HFF-Myc (cell line): ENCODE measurements around the gene HAGHL.

Experiments
- DNase-seq: peaks from one replicate; pipeline ENCODE4 v3.0.0-alpha.2; 2011; ENCODE audit warnings: low read depth; ENCODE audit errors: extremely low read depth
- H3K4me3 ChIP-seq: replicated peaks from 2 replicates; pipeline ENCODE4 v1.5.1; 2011; ENCODE audit warnings: low read depth, mild to moderate bottlenecking, control low read depth, low read length
- TF ChIP-seq, protein P1 (sequence below): IDR thresholded peaks from 2 replicates; pipeline ENCODE4 v1.5.1; 2012; ENCODE audit warnings: mild to moderate bottlenecking, low read depth, low read length, control low read depth; ENCODE audit errors: missing control alignments

The HAGHL gene

DNA sequence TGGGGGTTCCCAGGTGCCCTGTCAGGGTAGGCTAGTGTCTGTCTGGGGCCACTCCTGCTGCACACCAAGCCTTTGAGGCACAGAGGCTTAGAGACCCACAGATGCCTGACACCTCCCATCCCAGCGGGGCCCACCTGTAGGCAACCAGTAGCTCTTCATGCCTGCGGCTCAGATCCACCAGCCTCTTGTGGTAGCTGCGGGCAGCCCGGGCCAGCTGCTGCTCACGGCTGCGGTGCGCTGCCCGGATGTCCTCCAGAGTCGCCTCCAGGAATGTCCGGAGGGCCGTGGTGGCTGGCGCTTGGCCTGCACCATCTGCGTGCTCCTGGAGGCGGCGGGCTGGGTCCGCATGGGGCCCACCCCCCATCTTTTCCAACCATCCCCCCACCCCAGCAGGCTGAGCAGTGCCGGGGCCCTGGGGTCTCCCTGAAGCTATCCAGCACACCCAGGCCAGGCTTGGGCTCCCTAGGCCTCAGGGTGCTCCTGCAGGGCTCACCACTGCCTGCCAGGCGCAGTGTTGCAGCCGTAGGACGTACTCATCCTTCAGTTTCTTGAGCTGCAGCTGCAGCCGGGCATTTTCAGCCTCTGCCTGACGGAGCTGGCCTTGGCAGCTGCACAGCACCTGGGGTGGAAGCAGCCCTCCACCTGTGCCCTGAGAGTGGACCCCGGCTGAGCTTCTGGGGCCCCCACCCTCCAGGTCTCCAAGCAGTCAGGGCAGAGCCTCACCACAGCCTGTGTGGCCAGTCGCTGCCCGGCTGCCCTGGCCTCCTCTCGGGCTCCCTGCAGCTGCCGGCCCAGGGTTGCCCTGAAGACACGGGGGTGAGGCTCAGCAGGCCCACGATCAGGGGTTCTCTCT lies 2.5 kb upstream of the HAGHL start:
- TF ChIP-seq, protein P1, sequence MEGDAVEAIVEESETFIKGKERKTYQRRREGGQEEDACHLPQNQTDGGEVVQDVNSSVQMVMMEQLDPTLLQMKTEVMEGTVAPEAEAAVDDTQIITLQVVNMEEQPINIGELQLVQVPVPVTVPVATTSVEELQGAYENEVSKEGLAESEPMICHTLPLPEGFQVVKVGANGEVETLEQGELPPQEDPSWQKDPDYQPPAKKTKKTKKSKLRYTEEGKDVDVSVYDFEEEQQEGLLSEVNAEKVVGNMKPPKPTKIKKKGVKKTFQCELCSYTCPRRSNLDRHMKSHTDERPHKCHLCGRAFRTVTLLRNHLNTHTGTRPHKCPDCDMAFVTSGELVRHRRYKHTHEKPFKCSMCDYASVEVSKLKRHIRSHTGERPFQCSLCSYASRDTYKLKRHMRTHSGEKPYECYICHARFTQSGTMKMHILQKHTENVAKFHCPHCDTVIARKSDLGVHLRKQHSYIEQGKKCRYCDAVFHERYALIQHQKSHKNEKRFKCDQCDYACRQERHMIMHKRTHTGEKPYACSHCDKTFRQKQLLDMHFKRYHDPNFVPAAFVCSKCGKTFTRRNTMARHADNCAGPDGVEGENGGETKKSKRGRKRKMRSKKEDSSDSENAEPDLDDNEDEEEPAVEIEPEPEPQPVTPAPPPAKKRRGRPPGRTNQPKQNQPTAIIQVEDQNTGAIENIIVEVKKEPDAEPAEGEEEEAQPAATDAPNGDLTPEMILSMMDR = no peak
- no peak for DNase-seq
- H3K4me3 ChIP-seq = no peak overlapping the region

DNA sequence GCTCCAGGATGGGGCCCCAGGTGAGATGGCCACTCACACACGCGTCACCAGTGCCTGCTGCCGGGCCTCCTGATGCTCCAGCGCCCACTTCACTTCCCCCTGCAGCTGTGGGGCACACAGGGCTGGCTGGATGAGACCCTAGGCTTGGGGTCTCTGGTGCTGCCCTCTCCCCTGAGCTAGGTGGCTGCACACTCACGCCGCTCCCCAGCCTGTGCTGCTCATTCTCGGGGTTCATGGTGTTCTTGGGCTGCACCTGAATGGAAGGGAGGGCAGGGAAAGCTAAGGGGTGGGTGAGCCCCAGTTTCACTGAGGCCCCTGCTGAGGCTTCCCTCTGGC lies 1.9 kb upstream of the HAGHL start:
- TF ChIP-seq, protein P1 = no peak
- H3K4me3 ChIP-seq = no peak overlapping the region
- no peak for DNase-seq

DNA sequence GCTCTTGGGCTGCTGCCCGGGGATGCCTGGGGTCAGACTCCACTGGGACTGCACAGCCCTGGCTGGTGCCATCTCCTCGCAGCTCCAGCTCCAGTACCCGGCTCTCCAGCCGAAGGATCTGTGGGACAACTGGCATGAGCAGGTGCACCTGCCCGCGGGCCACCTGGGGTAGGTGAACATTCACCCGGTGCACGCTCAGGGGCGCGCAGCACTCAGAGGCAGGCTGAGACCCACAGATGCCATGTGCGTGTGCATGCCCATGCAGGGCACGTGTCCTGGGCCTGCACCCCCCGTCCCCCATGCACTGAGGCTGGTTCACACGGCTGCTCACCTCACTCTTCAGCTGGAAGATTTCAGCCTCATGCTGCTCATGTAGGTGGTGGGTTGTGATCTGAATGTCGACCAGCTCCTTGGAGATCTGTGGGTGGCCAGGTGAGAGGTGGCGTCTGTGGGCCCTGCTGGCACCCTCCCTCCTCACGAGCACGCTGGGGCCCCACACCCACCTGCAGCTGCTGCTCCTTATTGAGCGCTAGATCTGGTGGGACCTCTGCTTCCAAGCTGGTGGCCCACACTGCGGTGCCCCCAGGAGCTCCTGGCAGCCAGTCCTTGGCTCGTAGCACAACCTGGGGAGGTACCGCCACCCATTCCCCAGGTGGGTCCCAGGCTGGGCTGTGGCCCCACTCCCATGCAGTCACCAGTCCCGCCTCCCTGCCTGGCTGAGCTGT lies 1.3 kb upstream of the HAGHL start:
- TF ChIP-seq, protein P1 = no peak
- no peak for DNase-seq
- no peak overlapping the region for H3K4me3 ChIP-seq

DNA sequence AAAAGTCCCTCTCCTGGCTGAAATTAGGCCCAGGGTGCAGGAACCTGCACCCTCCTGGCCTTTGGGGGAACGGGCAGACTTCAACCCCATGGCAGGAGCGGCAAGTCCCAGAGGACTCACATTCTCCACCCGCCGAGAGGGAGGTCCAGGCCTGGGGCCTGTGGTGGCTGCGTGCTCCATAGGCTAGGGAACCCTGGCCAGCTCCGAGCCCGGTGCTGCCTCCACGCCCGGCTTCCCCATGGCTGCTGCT lies 793 bp upstream of the HAGHL start:
- 0 out of 2 replicates have a peak overlapping the region, but pooled peaks have one; percentile 31 for H3K4me3 ChIP-seq
- TF ChIP-seq, protein P1 = no peak
- no peak for DNase-seq

DNA sequence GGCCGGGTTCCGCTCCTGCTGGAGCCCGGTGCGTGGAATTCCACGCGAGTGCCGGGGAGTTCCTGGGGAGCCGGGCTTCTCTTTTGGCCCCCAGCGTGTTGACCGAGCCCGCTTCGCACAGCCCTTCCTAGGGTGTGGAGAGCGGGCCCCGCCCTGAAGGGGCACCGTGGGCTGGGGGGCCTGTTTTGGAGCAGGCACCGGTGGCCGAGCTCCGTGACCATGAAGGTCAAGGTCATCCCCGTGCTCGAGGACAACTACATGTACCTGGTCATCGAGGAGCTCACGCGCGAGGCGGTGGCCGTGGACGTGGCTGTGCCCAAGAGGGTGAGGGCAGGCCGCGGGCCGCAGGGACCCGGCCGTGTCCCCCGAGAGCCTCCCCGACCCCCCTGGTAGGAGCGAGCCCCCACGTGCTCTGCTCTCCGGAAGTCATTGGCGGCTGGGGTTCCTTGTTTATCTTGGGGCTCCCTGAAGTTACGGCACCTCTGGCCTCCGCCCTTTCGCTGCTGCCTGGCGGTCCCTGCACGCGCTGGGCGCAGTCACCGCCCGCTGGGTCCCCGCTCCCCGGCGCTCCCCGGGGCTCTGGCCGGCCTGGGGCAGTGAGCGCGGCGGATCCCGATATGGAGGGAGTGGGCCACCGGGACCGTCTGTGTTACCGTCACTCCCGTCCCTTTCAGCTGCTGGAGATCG lies 528 bp downstream of the HAGHL start:
- peak overlapping the region; percentile 88 for H3K4me3 ChIP-seq
- no peak for DNase-seq
- TF ChIP-seq, protein P1 = no peak

DNA sequence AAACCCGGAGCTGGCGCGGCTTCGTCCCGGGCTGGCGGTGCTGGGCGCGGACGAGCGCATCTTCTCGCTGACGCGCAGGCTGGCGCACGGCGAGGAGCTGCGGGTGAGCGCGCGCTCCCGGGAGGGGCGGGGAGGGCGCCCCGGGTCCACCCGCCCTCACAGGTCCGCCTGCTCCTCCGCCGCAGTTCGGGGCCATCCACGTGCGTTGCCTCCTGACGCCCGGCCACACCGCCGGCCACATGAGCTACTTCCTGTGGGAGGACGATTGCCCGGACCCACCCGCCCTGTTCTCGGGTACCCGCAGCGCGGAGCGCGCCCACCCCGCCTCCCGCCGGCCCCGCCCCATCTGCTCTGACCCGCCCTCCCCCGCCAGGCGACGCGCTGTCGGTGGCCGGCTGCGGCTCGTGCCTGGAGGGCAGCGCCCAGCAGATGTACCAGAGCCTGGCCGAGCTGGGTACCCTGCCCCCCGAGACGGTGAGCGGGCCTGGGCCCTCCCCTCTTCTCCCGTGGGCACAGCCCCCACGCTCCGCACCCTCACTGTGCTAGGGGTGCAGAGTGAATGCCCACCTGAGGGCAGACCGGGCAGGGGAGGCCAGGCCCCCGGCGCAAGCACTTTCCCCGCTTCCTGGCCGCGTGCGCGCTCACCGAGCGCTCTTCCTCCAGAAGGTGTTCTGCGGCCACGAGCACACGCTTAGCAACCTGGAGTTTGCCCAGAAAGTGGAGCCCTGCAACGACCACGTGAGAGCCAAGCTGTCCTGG lies 1.4 kb downstream of the HAGHL start:
- peak overlapping the region; percentile 88 for H3K4me3 ChIP-seq
- DNase-seq = no peak
- TF ChIP-seq, protein P1 = no peak
